SK-N-SH (cell line): ENCODE data around the gene LARGE1. TPM values are rescaled to one million over a fixed set of nuclear protein-coding genes. Genes with fewer than 3 reads are reported as not detected.

Source experiments
- CTCF ChIA-PET: fragments of 300-600, 350-600 bp; formaldehyde crosslinking; extraction: SDS; loops from one replicate; lab custom pipeline; 2021; lab: Yijun Ruan, JAX
- POLR2A ChIA-PET: fragments of 350-600 bp; sonication (Branson Sonifier 250); formaldehyde crosslinking; extraction: SDS; loops from one replicate; lab custom pipeline; 2020; ENCODE audit warnings: antibody characterized with exemption, inconsistent platforms; lab: Yijun Ruan, JAX
- DNase-seq: peaks from one replicate; pipeline ENCODE4 v3.0.0; 2012
- H2AFZ ChIP-seq: fragments of 200-600 bp; sonication (generic); 2 replicates; pipeline ENCODE4 v1.8.1; 2016; ENCODE audit warnings: antibody characterized with exemption, mild to moderate bottlenecking, low read depth
- H3F3A ChIP-seq: fragments of 200-600 bp; sonication (generic); replicated peaks from 2 replicates; pipeline ENCODE3; 2016; ENCODE audit warnings: antibody characterized with exemption, mild to moderate bottlenecking; ENCODE audit not compliant: insufficient read depth
- H3K27ac ChIP-seq, 2 experiments: fragments of 200-500 bp in 1 of 2; fragments of 200-600 bp in 1 of 2; sonication (Bioruptor generic) in 1 of 2; sonication (generic), shearing (Covaris generic) in 1 of 2; 2 replicates each; pipeline versions ENCODE4 v1.5.1 to v1.6.1; 2014 to 2016; ENCODE audit warnings: low read depth in 2 of 2, inconsistent platforms in 1 of 2, low read length in 1 of 2, mild to moderate bottlenecking in 1 of 2, mixed read lengths in 1 of 2
- H3K27me3 ChIP-seq: fragments of 200-600 bp; sonication (generic), shearing (Covaris generic); 2 replicates; pipeline ENCODE4 v1.6.1; 2016; ENCODE audit warnings: mixed run types; ENCODE audit not compliant: insufficient read depth
- H3K36me3 ChIP-seq, 2 experiments: fragments of 200-500 bp in 1 of 2; fragments of 200-600 bp in 1 of 2; sonication (Bioruptor generic) in 1 of 2; sonication (generic) in 1 of 2; replicated peaks in 1 of 2; 2 replicates each; pipeline versions ENCODE3 to v1.5.1; 2014 to 2016; ENCODE audit warnings: low read length in 1 of 2, mild to moderate bottlenecking in 1 of 2; ENCODE audit not compliant: insufficient read depth in 2 of 2, control insufficient read depth in 1 of 2
- H3K4me1 ChIP-seq, 2 experiments: fragments of 200-500 bp in 1 of 2; fragments of 200-600 bp in 1 of 2; sonication (Bioruptor generic) in 1 of 2; sonication (generic), shearing (Covaris generic) in 1 of 2; 2 replicates each; pipeline versions ENCODE4 v1.5.1 to v1.6.1; 2014 to 2016; ENCODE audit warnings: low read depth in 1 of 2, low read length in 1 of 2, mixed run types in 1 of 2; ENCODE audit not compliant: insufficient read depth in 2 of 2, control insufficient read depth in 1 of 2
- H3K4me2 ChIP-seq: fragments of 200-600 bp; sonication (generic), shearing (Covaris generic); 2 replicates; pipeline ENCODE4 v1.6.1; 2017; ENCODE audit warnings: mixed run types
- H3K4me3 ChIP-seq, 2 experiments: fragments of 200-500 bp in 1 of 2; fragments of 200-600 bp in 1 of 2; sonication (Bioruptor generic) in 1 of 2; sonication (generic), shearing (Covaris generic) in 1 of 2; 2 replicates each; pipeline versions ENCODE4 v1.5.1 to v1.8.1; 2014 to 2016; ENCODE audit warnings: low read depth in 2 of 2, inconsistent platforms in 1 of 2, low read length in 1 of 2, mild to moderate bottlenecking in 1 of 2, mixed read lengths in 1 of 2, moderate library complexity in 1 of 2
- H3K79me2 ChIP-seq: fragments of 200-600 bp; sonication (generic); 2 replicates; pipeline ENCODE4 v1.8.1; 2017; ENCODE audit warnings: mild to moderate bottlenecking; ENCODE audit not compliant: insufficient read depth
- H3K9ac ChIP-seq: fragments of 200-600 bp; sonication (generic); 2 replicates; pipeline ENCODE4 v1.6.1; 2017; ENCODE audit warnings: mixed run types
- H3K9me2 ChIP-seq: fragments of 200-600 bp; sonication (generic); 2 replicates; pipeline ENCODE4 v1.6.1; 2017; ENCODE audit warnings: mixed run types
- H3K9me3 ChIP-seq: fragments of 200-600 bp; sonication (generic); 2 replicates; pipeline ENCODE4 v1.6.1; 2017; ENCODE audit warnings: mixed run types, mild to moderate bottlenecking, moderate library complexity
- H4K20me1 ChIP-seq: fragments of 200-600 bp; sonication (generic); 2 replicates; pipeline ENCODE4 v1.6.1; 2017; ENCODE audit warnings: mild to moderate bottlenecking, mixed run types; ENCODE audit not compliant: insufficient read depth
- FOSL2 ChIP-seq: IDR thresholded peaks from 2 replicates; pipeline ENCODE4 v1.4.0; 2012; ENCODE audit warnings: low read depth, mild to moderate bottlenecking, moderate library complexity, borderline replicate concordance
- FOXJ3 ChIP-seq: sonication (generic); formaldehyde crosslinking; IDR thresholded peaks from 2 replicates; pipeline ENCODE4 v1.5.1; 2020; ENCODE audit warnings: mild to moderate bottlenecking, missing genetic modification reagents
- FOXM1 ChIP-seq: IDR thresholded peaks from 2 replicates; pipeline ENCODE4 v1.4.0; 2012; ENCODE audit warnings: low read depth, mild to moderate bottlenecking
- IRF3 ChIP-seq: fragments of 150-350 bp; IDR thresholded peaks from 2 replicates; pipeline ENCODE4 v1.6.1; 2016; ENCODE audit warnings: mild to moderate bottlenecking, low read depth, low read length
- NRF1 ChIP-seq: IDR thresholded peaks from 2 replicates; pipeline ENCODE4 v1.6.1; 2012; ENCODE audit warnings: low read depth, mild to moderate bottlenecking, low read length
- POLR2AphosphoS5 ChIP-seq: IDR thresholded peaks from 2 replicates; pipeline ENCODE4 v1.6.1; 2012; ENCODE audit warnings: low read depth, low read length
- RCOR1 ChIP-seq: fragments of 150-350 bp; IDR thresholded peaks from 2 replicates; pipeline ENCODE4 v1.6.1; 2017; ENCODE audit warnings: antibody characterized with exemption, low read length
- RFX5 ChIP-seq: IDR thresholded peaks from 2 replicates; pipeline ENCODE4 v1.6.1; 2012; ENCODE audit warnings: mild to moderate bottlenecking, improper control_type of control experiment, low read length
- SIN3A ChIP-seq: IDR thresholded peaks from 2 replicates; pipeline ENCODE4 v1.6.1; 2012; ENCODE audit warnings: low read depth, mild to moderate bottlenecking, low read length, moderate library complexity, borderline replicate concordance
- TAF1 ChIP-seq: IDR thresholded peaks from 2 replicates; pipeline ENCODE4 v1.6.1; 2012; ENCODE audit warnings: low read depth, mild to moderate bottlenecking, low read length, moderate library complexity, borderline replicate concordance
- USF1 ChIP-seq: IDR thresholded peaks from 2 replicates; pipeline ENCODE4 v1.4.0; 2012; ENCODE audit warnings: low read depth, borderline replicate concordance
- YY1 ChIP-seq: IDR thresholded peaks from 2 replicates; pipeline ENCODE4 v1.4.0; 2012; ENCODE audit warnings: low read depth, mild to moderate bottlenecking
- ZBTB33 ChIP-seq: IDR thresholded peaks from 2 replicates; pipeline ENCODE4 v1.4.0; 2012; ENCODE audit warnings: low read depth, borderline replicate concordance
- WGBS: methylation state at CpG from one replicate; pipeline ENCODE4 v1.1.6; 2017; ENCODE audit warnings: low lambda C conversion rate; 5-methylcytosine and 5-hydroxymethylcytosine counted together
- polyA plus RNA-seq, 3 experiments: library from polyadenylated mRNA; depleted of rRNA; stranded (reverse); fragments of >200 nt; gene quantifications; 2 replicates each; pipeline ENCODE4 v1.2.3, GENCODE V29; 2012
- TF ChIP-seq, protein P1 (sequence below): IDR thresholded peaks from 2 replicates; pipeline ENCODE4 v1.4.0; 2012; ENCODE audit warnings: low read depth
- TF ChIP-seq, protein P2 (sequence below): fragments of 200-600 bp; sonication (generic); IDR thresholded peaks from 2 replicates; pipeline ENCODE4 v1.6.1; 2017; ENCODE audit warnings: antibody characterized with exemption, mild to moderate bottlenecking, moderate library complexity

LARGE1 gene
- polyA plus RNA-seq, 1 of the 3 experiments (the other 2 are of a cell fraction), result 1.1 TPM

- H3K9me3 ChIP-seq, result no peaks in the 10 kb centered on the region
- H3K79me2 ChIP-seq, result no peaks in the 10 kb centered on the region
- DNase-seq, result no peak
- H3K4me3 ChIP-seq, result no peak overlapping the region
- 12% methylated on average over 2 of the region's 2 CpGs for WGBS
- POLR2A ChIA-PET, result no interaction called here
- no peaks in the 10 kb centered on the region for H4K20me1 ChIP-seq
- no peaks in the 10 kb centered on the region for H3K9me2 ChIP-seq
- H3K27ac ChIP-seq, result no peak overlapping the region
- TF ChIP-seq TAF1, result no peak
- TF ChIP-seq ZBTB33, result no peak
- TF ChIP-seq FOSL2, result no peak
- no peak for TF ChIP-seq RFX5
- no peak for TF ChIP-seq NRF1
- TF ChIP-seq RCOR1, result no peak
- no peak for TF ChIP-seq IRF3
- TF ChIP-seq, all 33 proteins: peak for 0
- H3K4me2 ChIP-seq, result no peak overlapping the region
- no peak overlapping the region for H3K9ac ChIP-seq
- H3K4me1 ChIP-seq, result no peaks in the 10 kb centered on the region; a peak in 1 of 4 replicates
- no peaks in the 10 kb centered on the region for H3K27me3 ChIP-seq
- H3K36me3 ChIP-seq, result no peaks in the 10 kb centered on the region
- CTCF ChIA-PET, result interaction anchor here (1.6 kb wide), 1 partner anchor 27 kb away, joined by 6 read pairs; no protein-coding TSS in a partner anchor
- no peaks in the 10 kb centered on the region for H3F3A ChIP-seq
- no peak overlapping the region for H2AFZ ChIP-seq
Measured at GRCh38 chr22:33328789-33329296, 591.4 kb downstream of the LARGE1 start.

- POLR2A ChIA-PET, result no interaction called here
- H3K4me2 ChIP-seq, result no peak overlapping the region
- no peak overlapping the region for H3K9ac ChIP-seq
- no peaks in the 10 kb centered on the region for H3K27me3 ChIP-seq
- H3F3A ChIP-seq, result no peaks in the 10 kb centered on the region
- no peak for DNase-seq
- H3K4me1 ChIP-seq, result no peaks in the 10 kb centered on the region; a peak in 1 of 4 replicates
- H3K9me3 ChIP-seq, result no peaks in the 10 kb centered on the region
- H3K27ac ChIP-seq, result no peak overlapping the region
- no peaks in the 10 kb centered on the region for H4K20me1 ChIP-seq
- no peaks in the 10 kb centered on the region for H3K9me2 ChIP-seq
- no peak for TF ChIP-seq FOSL2
- no peak for TF ChIP-seq ZBTB33
- no peak for TF ChIP-seq FOXM1
- no peak for TF ChIP-seq SIN3A
- TF ChIP-seq YY1, result no peak
- TF ChIP-seq, protein P1, sequence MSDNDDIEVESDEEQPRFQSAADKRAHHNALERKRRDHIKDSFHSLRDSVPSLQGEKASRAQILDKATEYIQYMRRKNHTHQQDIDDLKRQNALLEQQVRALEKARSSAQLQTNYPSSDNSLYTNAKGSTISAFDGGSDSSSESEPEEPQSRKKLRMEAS, result no peak
- TF ChIP-seq, protein P2, sequence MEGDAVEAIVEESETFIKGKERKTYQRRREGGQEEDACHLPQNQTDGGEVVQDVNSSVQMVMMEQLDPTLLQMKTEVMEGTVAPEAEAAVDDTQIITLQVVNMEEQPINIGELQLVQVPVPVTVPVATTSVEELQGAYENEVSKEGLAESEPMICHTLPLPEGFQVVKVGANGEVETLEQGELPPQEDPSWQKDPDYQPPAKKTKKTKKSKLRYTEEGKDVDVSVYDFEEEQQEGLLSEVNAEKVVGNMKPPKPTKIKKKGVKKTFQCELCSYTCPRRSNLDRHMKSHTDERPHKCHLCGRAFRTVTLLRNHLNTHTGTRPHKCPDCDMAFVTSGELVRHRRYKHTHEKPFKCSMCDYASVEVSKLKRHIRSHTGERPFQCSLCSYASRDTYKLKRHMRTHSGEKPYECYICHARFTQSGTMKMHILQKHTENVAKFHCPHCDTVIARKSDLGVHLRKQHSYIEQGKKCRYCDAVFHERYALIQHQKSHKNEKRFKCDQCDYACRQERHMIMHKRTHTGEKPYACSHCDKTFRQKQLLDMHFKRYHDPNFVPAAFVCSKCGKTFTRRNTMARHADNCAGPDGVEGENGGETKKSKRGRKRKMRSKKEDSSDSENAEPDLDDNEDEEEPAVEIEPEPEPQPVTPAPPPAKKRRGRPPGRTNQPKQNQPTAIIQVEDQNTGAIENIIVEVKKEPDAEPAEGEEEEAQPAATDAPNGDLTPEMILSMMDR, result no peak
- TF ChIP-seq USF1, result no peak
- TF ChIP-seq POLR2AphosphoS5, result no peak
- TF ChIP-seq FOXJ3 (CRISPR knock-in tag), result no peak
- H3K36me3 ChIP-seq, result no peaks in the 10 kb centered on the region
- H3K4me3 ChIP-seq, result no peak overlapping the region
- CTCF ChIA-PET, result no interaction called here
- no peak overlapping the region for H2AFZ ChIP-seq
- 38% methylated on average over 5 of the region's 9 CpGs for WGBS
- H3K79me2 ChIP-seq, result no peaks in the 10 kb centered on the region
Measured at GRCh38 chr22:33327348-33327860, 592.9 kb downstream of the LARGE1 start.
